Stimulated activated naive CD8-positive, alpha-beta T cell treated with anti-CD3 and anti-CD28 coated beads, Interleukin-15, Interleukin-2, amounts not matched to agents 100 U/mL and 50 U/mL, for 24 hours (primary cell): ENCODE results near the gene MRPL50.

ENCODE experiments used
- ATAC-seq: fragments of 150-1000 bp; cut with Tn5 transposase; one replicate; pipeline ENCODE4 v1.10.0; 2021
- DNase-seq: peaks from one replicate; pipeline ENCODE4 v3.0.0; 2021

The MRPL50 gene

DNA sequence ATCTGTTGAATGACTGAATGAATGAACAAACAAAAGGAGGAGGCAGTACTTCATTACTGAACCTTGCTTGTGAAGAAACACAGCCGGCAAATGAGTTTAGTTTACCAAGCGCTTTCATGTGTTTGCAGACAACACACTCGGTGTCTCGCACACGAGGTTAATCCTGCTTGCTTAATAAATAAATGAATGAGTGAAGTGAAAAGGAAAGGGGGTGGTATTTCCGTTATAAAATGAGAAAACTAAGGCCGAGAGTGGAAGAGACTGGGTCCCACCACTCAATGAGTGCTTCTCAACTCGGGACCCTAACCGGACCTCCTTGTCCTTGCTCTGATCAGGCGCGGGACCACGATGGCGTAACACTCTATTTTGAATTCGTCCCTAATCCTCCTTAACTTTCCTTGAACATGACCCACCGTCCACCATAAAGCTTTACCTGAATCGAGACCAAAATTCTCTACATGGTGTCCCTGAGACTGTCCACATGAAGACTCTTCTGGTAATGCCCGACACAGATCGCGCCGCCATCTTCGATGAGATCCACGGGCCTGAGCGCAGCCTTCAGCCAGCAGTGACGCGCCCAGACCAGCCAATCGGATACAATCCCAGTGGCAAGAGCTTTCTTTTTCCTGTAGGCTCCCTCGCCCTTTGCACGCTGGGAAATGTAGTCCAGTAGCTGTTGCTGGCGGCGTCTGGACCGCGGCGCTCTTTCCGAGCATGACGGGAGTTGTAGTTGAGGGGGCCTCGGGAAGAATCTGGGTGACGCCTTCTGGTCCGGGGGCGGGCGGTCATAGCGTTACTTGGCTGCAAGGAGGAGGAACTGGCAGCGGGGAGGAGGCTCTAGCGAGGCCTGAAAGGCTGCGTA, at the start of gene MRPL50, which contains the start of gene ZNF189:
TSS of gene MRPL50 (minus strand) at position 551 of the 862 bp plus-strand sequence. CDS start at position 525, 26 bp downstream.
TSS of gene ZNF189 (plus strand) at position 784 of the 862 bp plus-strand sequence. CDS start 306 bp downstream, outside the sequence.
- DNase-seq (peak; percentile 95), ATAC-seq (peak; percentile 99)

DNA sequence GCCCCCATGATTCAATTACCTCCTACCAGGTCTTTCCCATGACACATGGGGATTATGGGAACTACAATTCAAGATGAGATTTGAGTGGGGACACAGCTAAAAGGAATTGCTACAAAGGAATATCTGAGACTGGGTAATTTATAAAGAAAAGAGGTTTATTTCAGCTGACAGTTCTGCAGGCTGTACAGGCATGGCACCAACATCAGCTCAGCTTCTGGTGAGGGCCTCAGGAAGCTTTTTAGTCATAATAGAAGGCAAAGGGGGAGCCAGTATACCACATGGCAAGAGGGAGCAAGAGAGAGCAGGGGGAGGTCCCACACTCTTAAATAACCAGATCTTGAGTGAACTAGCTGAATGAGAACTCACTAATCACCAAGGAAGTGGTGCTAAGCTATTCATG, 48.3 kb upstream of the MRPL50 start:
- DNase-seq (no peak), ATAC-seq (no peak)

DNA sequence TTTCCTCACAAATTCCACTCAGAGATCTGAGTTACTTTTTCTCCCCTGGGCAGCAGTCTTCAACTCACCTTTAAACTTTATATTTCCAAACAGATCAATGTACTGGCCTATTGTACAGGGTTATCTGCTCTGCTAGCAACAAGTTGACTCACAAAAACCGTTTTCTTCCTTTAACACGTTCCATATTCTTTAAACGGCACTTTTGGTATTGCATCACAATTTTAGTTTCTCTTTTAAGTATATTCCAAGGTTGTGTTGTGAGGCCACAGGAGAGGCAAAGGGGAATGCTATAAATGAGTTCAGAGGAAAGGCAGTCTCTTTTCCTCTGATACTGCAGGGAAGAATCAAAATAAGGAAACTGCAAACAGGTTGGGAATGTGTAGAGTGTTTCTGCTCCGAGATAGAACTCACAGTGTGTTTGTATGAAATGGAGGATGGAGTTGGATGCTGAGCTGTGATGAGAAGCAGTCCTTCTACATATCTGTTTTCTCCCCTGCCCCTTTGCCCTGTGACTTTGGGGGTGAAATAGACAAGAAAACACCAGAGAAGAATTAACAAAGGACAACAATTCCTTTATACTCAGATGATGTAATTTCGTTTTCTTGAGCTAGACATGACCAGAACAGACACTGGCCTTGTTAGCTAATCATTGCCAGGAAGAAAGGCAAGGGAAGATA, 47.1 kb upstream of the MRPL50 start:
- no peak for ATAC-seq
- no peak for DNase-seq

DNA sequence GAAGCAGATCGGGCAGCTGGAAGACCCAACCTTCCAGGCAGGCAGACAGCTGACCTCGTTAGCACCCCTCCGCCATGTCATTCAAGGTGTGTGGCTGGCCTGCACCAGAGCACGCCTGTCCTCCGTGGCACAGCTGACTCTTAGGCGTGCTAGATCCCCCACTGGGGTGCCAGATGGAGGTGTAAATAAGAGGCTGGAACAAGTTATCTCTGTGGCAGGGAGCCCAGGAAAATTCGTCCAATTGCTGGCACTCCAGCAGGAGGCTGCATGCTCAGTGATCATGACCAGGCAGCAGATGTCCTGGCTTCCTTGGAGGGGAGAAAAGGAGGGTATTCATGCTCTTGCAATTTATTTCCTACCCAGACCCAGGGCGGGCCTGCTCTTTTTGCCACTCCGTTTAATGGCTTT, 45.0 kb upstream of the MRPL50 start:
- DNase-seq (no peak), ATAC-seq (no peak)

DNA sequence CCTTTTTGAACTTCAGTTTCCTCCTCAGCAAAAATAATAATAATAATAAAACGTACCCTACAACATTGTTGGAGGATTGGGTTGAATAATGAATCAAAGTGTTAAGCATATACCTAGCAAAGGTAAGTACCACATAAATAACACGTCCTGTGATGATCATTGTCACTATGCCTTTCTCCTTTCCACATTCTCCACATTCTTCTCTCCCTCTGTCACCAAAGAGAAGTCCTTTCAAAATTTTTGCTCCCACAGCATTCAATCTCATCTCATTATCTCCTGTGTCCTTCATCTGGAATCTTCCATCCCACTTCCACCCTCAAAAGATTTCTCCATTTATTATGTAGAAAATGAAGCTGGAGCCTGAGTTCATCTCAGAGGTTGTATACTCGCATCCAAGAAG, 44.3 kb upstream of the MRPL50 start:
- DNase-seq = no peak
- no peak for ATAC-seq

DNA sequence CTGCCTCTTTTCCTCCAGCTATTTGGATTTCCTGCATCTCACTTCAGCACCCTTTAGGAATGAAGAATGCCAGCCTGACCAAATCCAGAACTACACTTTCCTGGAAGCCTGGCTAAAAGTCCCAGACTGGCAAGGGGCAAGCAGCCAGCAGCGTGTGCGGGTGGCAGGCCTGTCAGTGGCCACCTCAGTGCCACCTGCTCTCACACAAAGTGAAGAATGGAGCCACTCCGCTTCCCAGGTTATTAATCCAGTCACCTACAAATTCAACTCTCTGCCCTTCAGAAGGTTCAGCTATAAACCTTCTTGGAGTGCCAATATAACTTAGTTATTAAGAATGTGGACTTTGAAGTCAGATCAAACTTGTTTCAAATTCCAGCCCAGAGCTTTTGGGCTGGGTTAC, 43.9 kb upstream of the MRPL50 start:
- DNase-seq = no peak
- no peak for ATAC-seq

DNA sequence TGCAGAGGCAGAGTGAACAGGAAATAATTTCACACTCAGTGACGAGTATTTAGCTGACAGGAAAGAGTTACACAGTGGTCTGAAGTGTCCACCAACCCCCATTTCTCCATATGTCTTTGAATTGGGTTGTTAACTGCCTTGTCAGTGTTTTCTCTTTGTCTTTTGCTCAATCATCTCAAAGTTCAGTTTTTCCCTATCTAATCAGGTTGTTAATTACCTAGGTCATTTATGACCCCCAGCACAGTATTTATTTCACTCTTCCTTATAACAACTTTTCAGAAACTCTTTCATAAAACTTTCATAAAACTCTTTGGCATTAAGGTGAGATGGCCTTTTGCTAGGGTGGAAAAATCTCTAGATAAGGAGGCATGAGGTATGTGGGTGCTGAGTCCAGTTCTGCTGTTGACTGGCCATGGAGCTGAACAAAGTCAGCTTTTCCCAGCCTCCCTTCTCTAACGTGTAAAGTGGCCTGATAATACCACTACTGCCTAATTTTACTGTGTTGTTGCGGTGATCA, 42.4 kb upstream of the MRPL50 start:
- no peak for DNase-seq
- ATAC-seq = no peak

DNA sequence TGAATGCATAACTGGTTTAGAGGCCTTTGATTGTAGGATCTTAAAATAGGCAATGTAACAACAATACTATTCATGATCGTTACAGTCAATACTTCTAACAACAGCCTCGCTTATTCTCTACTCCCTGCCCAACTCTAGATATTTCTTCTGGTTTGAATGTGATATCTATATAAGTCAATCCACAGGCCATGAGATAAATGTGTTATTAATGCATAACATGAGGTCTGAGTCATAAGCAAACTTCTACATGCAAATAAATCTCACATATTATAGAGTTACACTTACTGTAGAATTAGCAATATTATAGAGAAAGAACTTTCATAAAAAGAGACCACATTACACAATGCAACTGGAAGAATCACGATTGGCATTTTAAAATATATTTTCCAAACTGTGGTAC, 40.1 kb upstream of the MRPL50 start:
- ATAC-seq = no peak

DNA sequence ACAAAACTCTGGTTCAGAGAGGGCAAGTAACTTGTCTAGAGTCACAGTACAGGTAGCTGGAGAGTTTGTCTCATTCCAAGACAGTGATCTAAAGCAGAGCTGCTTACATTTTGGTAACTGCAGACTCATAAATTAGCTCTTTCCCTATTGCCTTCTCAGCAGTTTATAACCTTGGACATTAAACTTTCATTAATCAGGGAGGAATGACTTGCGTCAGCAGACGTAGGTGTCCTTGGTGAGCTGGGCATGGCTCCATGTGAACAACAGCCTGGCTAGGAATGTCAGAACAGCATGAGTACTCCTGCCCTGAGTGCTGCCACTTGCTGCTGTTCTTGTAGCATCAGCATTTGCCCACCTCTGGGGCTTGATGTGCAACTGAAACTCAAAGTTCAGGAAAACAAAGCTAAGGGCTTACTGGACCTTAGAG, 39.4 kb upstream of the MRPL50 start:
- DNase-seq = no peak

More for the DNA sequence above, 40.1 kb upstream of the MRPL50 start:
- no peak for DNase-seq

DNA sequence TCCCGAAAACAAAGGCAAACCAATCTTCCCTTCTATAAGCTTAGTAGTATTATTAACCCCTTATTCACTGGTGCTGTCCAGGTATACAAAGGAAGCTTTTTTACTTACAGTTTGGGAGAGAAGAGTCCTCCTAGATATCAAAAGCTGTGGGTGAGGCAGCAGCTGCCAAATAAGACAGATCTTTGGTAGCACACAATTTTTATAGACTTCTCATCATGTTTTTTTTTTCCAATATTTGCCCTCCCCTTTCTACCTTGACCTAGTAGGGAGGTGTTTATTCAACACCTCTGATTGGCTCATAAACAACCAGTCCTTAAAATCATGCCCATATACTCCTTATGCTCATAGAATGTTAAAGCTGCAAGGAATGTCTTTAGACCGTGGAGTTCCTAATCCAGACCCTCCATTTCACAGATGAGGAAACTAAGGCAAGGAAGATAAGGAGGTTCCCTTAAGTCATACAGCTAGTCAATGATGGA, 37.2 kb upstream of the MRPL50 start, which contains the start of gene ALDOB:
TSS of gene ALDOB (minus strand) at position 174 of the 479 bp plus-strand sequence. CDS start 4,887 bp downstream, outside the sequence.
- DNase-seq = no peak
- ATAC-seq = no peak

More for the DNA sequence above, 39.4 kb upstream of the MRPL50 start:
- no peak for ATAC-seq

DNA sequence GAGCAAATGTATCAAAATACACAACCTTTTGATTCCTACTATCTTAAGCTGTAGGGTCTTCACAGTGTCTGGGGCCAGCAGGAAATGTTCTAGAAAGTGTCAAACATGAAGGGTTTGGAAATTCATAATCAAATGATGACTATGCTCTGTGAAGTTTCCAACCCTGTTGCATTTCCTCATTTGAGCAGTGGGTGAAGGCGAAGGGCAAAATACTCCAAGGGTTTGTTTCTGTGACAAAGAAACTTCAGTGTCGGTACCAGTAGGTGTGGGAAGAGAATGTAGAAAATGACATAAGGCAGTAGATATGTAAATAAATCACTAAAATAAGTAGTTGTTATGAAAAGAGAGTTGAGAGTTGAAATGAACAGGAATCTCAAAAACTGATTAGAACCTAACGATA, 36.6 kb upstream of the MRPL50 start:
- ATAC-seq (no peak), DNase-seq (no peak)

DNA sequence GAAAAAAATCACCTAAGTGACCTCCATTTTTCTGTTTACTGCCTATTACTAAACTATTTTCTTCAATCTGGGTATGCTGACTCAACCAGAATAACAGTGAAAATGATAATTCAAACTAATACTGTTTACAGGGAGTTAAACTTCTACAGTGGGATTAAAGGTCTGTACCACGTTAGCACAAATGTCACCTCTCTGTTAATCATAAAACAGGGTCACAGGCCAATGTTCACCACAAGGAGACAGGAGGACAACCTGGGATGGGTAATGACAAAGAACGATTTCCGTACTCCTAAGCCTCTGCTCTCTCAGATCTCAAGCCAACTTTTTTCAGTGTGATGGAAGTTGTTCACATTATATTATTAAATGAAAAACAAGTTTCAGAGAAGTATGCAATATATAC, 34.8 kb upstream of the MRPL50 start:
- ATAC-seq (no peak), DNase-seq (no peak)

DNA sequence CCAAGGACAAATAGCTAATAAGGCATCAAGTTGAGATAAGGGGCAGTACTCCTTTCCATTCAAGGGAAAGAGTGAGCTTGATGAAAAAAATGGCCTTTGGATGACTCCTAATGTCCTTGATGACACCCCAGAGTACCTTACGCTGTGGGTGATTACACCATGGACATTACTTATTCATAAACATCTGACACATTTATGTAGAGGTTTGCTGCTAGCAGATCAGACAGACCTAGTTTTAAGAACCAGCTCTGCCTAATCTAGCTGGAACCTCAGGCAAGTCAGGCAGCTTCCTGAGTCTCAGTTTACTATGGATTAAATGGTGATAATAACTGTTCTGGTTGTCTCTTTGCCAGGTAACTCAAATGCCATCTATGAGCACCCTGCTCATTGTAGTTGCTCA, 34.3 kb upstream of the MRPL50 start:
- ATAC-seq = no peak
- DNase-seq = no peak

DNA sequence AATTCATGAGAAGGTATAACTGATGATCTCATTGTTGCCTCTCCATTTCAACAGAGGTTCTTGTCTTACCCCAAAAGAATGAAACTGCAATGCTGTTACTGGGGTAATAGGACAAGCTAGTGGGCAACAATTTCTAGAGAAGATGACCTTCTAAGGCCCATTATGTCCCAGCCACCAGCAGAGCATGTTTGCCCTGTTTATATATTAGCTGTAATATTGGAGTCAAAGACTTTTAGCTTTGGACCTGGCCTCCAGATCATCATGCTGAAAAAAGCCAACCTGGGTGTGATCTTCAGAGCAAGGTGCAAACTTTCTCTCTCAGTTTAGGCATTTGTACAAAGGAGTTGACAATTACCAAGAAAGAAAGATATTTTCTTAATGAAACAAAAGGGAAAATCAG, 33.8 kb upstream of the MRPL50 start:
- ATAC-seq (no peak), DNase-seq (no peak)

DNA sequence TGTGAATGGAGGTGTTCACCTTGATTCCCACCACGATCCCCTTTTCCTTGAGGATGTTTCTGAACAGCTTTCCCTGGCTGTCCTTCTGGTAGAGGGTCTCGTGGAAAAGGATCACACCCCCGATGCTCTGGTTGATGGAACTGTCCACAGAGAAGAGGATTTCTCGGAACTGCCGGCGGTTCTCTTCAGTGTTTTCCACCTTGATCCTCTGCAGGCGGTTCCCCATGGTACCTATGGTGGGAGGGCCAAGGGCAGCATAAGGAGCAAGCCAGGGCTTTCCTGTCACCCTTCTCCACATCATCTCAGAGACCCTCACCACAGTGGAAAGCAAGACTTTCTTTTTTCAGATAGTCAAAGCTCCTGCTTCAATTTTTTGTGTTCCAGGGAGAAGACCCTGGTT, 31.3 kb upstream of the MRPL50 start:
- ATAC-seq = no peak
- no peak for DNase-seq

DNA sequence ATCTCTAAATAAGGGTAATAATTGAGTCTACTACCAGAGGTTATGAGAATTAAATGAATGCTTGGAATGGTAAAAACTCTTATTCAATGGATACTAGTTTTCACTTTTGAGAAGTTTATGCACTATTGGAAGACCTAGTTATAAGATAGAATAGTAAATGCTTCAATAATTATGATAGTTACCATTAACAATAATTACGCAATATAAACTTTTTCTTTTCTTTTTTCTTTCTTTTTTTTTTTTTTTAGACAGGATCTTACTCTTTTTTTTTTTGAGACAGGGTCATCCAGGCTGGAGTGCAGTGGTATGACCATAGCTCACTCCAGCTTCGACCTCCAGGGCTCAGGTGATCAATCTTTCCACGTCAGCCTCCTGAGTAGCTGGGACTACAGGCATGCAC, 30.5 kb upstream of the MRPL50 start:
- no peak for DNase-seq
- no peak for ATAC-seq

DNA sequence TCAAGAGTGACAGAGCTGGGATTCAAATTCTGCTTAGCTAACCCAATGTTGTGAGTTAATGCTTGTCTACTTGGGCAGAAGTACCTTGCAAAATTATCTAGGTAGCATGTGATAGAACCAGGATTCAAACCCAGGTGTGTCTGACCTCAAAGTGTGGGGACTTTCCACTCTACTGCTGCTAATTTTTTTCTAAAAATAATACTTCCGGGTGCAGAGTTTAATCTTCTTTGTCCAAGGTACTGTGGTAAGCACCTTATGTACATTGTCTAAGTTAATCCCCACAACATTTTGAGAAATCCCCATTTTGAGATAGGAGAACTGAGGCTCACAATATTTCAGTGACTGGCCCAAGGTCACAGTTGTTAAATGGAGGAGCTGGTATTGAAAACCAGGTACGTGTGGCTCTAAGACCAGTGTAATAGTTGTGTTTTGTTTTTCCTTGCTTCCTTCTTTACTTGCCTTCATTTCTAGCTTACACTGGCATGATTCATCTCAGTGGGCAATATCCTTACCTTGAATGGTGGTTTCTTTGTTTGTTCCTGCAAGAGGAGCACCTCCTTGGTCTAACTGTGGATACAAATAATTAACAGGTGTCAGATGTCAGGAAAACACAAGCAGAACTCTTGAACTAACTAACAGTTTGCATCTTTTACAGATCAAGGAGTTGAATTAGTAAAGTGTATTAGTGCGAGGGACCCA, 29.7 kb upstream of the MRPL50 start:
- ATAC-seq (no peak), DNase-seq (no peak)

DNA sequence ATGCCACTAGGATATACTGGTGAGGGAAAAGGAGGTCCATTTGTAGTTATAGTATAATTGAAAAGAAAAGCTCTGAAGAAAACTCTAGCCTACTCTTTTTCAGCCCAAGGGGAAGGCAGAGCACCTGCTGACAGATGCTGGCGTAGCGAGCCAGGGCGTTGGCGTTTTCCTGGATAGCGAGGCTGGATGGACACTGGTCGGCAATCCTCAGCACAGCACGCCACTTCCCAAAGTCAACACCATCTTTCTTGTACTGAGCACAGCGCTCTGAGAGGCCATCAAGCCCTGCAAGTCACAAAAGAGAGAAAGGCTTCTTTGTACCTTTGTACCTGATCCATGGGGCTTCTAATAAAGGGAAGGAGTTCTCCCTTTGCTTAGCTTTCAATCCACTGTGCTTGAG, 28.9 kb upstream of the MRPL50 start:
- no peak for DNase-seq
- ATAC-seq = no peak

DNA sequence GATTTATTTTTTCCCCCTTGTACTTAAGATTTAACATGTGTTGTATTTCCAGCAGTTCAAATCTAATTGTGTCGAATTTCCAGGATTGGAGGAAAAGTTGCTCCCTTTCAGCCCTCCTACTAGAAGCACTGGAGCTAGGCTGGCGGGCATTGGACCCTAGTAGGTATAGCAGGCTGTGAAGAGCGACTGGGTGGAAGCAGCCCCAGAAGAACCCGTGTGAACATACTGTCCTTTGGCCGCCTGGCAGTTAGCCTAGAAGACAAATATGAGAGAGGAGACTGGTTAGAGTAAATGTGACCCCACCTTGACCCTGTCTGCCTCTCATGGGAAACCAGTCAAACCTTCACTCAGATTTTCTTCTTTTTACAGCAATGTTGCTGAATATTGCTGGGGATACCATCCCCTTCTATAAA, 23.2 kb upstream of the MRPL50 start:
- ATAC-seq = no peak

DNA sequence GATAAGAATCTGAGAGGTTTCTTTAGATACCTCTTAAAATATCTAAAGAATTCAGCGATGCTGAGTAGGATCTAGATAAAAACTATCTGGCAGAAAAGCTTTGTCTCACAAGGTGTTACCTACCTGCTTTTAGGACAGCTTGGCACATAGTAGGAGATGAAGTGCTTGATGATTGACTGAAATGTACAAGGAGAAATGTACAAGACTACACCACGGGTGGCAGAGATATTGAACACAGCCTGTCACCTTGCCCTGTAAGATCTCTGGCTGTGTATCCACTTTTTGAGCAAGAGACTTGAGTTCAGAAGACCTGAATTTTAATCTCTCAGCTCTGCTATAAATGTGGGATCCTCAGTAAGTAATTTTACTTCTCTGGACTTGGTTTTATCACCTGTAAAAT, 21.4 kb upstream of the MRPL50 start:
- ATAC-seq = no peak
- no peak for DNase-seq

More for the DNA sequence above, 23.2 kb upstream of the MRPL50 start:
- no peak for DNase-seq

DNA sequence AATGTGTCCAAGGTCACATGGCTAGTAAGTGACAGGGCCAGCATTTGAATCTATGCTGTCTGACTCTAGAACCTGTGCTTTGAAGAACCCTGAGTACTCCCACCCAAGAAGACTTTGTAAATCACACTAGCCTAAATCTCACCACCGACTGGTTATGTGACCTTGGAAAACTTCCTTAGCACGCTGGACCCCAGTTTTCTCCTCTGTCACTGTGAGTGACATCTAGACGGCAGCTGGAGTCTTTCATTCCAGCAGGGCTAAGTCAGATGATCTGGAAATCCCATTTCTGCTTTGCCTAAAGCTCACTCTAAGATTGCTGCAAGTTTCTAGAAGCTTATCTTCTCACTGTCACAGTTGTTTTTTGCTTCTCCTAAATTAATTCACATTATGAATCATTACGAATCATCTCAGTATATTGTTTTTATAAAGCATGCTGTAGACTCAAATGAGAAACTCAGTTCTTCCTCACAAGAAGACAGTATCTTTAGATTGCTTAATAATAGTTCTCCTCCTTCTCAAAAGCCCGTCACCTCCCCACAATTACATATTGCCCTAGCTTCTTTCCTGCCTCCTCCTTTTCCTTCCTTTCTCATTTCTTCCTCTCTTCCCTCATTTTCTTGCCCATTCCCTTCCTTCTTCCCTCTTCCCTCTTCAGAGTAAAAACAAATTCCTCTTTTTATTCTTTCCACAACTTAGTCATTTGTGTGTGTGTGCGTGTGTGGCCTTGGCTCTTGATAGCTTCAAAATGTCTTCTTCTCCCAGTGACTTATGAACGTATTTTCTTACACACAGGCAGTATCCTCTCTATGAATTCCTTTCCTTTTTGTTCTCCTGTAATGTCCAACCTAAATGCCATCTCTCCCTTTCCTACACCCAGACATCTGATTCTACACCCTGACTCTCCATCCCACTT, 20.4 kb upstream of the MRPL50 start:
- ATAC-seq (no peak), DNase-seq (no peak)
